ENCODE results near the gene RAPH1.
"Not testable (repeated sequence)": the region's sequence is repeated elsewhere in the genome, so short reads cannot be mapped to it uniquely, and the experiment has no call there.

RAPH1 gene

DNA sequence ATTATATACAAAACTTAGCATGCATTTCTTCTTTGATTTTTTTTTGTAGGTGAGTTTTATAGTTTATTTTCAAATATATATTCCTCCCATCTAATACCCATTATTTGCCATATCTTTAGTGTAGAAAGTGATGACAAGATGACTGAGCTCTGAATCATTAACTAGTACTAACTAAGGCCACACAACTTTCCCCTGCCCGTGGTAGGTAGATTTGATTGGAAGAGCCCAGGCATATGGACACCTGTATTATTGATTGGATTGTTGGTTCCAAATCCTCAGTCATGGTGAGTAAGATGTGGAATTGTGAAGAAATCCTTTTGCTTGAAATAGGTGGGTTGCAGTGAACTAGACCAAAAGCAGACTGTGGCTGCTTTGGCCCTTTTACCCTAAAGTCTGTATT, 152.1 kb downstream of the RAPH1 start:
- no peak for DNase-seq (ENCODE audit: low read depth in 1 of 2, low spot score in 1 of 2)
- TF ChIP-seq SPI1 (IDR thresholded peaks at IDR 0.05; ENCODE audit: borderline replicate concordance, low read depth) (no peak), REST (IDR thresholded peaks at IDR 0.05; ENCODE audit: insufficient replicate concordance, low read depth) (no peak), POLR2AphosphoS5 (IDR thresholded peaks at IDR 0.05; ENCODE audit: low read depth) (no peak), GABPA (IDR thresholded peaks at IDR 0.05; ENCODE audit: low read depth) (no peak)
- TF ChIP-seq, protein P1, sequence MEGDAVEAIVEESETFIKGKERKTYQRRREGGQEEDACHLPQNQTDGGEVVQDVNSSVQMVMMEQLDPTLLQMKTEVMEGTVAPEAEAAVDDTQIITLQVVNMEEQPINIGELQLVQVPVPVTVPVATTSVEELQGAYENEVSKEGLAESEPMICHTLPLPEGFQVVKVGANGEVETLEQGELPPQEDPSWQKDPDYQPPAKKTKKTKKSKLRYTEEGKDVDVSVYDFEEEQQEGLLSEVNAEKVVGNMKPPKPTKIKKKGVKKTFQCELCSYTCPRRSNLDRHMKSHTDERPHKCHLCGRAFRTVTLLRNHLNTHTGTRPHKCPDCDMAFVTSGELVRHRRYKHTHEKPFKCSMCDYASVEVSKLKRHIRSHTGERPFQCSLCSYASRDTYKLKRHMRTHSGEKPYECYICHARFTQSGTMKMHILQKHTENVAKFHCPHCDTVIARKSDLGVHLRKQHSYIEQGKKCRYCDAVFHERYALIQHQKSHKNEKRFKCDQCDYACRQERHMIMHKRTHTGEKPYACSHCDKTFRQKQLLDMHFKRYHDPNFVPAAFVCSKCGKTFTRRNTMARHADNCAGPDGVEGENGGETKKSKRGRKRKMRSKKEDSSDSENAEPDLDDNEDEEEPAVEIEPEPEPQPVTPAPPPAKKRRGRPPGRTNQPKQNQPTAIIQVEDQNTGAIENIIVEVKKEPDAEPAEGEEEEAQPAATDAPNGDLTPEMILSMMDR (IDR thresholded peaks at IDR 0.05; ENCODE audit: insufficient read depth, low read length): no peak
- Histone ChIP-seq H3K4me3 (replicated peaks; ENCODE audit: insufficient read depth, low read length) (no peak overlapping the region), H3K27me3 (ENCODE audit: insufficient read depth, poor library complexity, severe bottlenecking) (no peaks in the 10 kb centered on the region), H3K27ac (replicated peaks) (no peak overlapping the region)

DNA sequence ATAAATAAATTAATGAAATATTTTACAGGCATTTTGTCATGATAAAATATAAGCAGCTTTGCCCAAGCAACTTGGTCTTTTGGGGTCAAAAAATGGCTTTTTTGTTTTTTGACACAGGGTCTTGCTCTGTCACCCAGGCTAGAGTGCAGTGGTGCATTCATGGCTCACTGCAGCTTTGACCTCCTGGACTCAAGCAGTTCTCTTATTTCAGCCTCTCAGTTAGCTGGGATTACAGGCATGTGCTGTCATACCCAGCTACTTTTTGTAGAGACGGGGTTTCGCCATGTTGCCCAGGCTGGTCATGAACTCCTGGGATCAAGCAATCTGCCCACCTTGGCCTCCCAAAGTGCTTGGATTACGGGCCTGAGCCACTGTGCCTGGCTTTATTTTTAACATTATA, 155.9 kb downstream of the RAPH1 start:
- DNase-seq (ENCODE audit: low read depth in 1 of 2, low spot score in 1 of 2): no peak
- no peaks in the 10 kb centered on the region for H3K27me3 ChIP-seq (ENCODE audit: insufficient read depth, poor library complexity, severe bottlenecking)

GRCh38 chr2:203376173-203376572, 158.9 kb downstream of the RAPH1 start:
- no peak overlapping the region for H3K4me3 ChIP-seq (replicated peaks; ENCODE audit: insufficient read depth, low read length)
- H3K27me3 ChIP-seq (ENCODE audit: insufficient read depth, poor library complexity, severe bottlenecking): no peaks in the 10 kb centered on the region
- TF ChIP-seq REST (IDR thresholded peaks at IDR 0.05; ENCODE audit: insufficient replicate concordance, low read depth) (no peak), POLR2AphosphoS5 (IDR thresholded peaks at IDR 0.05; ENCODE audit: low read depth) (no peak), SPI1 (IDR thresholded peaks at IDR 0.05; ENCODE audit: borderline replicate concordance, low read depth) (no peak), GABPA (IDR thresholded peaks at IDR 0.05; ENCODE audit: low read depth) (no peak)
- DNase-seq (ENCODE audit: low read depth in 1 of 2, low spot score in 1 of 2): no peak
- no peak overlapping the region for H3K27ac ChIP-seq (replicated peaks)

More for the DNA sequence above, 155.9 kb downstream of the RAPH1 start:
- Histone ChIP-seq H3K27ac (replicated peaks) (no peak overlapping the region), H3K4me3 (replicated peaks; ENCODE audit: insufficient read depth, low read length) (no peak overlapping the region)
- TF ChIP-seq, protein P1 (IDR thresholded peaks at IDR 0.05; ENCODE audit: insufficient read depth, low read length): no peak
- TF ChIP-seq SPI1 (IDR thresholded peaks at IDR 0.05; ENCODE audit: borderline replicate concordance, low read depth) (no peak), REST (IDR thresholded peaks at IDR 0.05; ENCODE audit: insufficient replicate concordance, low read depth) (no peak), GABPA (IDR thresholded peaks at IDR 0.05; ENCODE audit: low read depth) (no peak)

DNA sequence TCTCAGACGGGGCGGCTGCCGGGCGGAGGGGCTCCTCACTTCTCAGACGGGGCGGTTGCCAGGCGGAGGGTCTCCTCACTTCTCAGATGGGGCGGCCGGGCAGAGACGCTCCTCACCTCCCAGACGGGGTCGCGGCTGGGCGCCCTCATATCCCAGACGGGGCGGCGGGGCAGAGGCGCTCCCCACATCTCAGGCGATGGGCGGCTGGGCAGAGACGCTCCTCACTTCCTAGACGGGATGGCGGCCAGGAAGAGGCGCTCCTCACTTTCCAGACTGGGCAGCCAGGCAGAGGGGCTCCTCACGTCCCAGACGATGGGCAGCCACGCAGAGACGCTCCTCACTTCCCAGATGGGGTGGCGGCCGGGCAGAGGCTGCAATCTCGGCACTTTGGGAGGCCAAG, 162.4 kb downstream of the RAPH1 start:
- not testable (repeated sequence) for DNase-seq (ENCODE audit: low read depth in 1 of 2, low spot score in 1 of 2); H3K27ac ChIP-seq (replicated peaks); H3K4me3 ChIP-seq (replicated peaks; ENCODE audit: insufficient read depth, low read length); H3K27me3 ChIP-seq (ENCODE audit: insufficient read depth, poor library complexity, severe bottlenecking)

All from HL-60 (cell line).